Thoracic aorta (tissue), 2 donors: ENCODE measurements around the gene SHANK2. TPM values are rescaled to one million over a fixed set of nuclear protein-coding genes. Genes with fewer than 3 reads are reported as not detected.

ENCODE experiments used
- ATAC-seq: fragments of 150-250 bp; one replicate; pipeline ENCODE4 v1.8.0; 2017; ENCODE audit warnings: low read depth; ENCODE audit not compliant: insufficient number of reproducible peaks, low FRiP score
- DNase-seq: peaks from one replicate; pipeline ENCODE4 v3.0.0-alpha.2; 2020; ENCODE audit warnings: low spot score
- H3K27ac ChIP-seq, 2 donors: fragments of 200-600 bp; sonication (generic); 1 replicate in 1 of 2; 2 replicates in 1 of 2; pipeline ENCODE4 v1.5.1; 2016; ENCODE audit warnings: mild to moderate bottlenecking in 2 of 2, moderate library complexity in 2 of 2
- H3K27me3 ChIP-seq: fragments of 200-600 bp; sonication (generic); replicated peaks from 2 replicates; pipeline ENCODE4 v1.6.0; 2016; ENCODE audit warnings: mild to moderate bottlenecking; ENCODE audit not compliant: insufficient read depth
- H3K36me3 ChIP-seq: fragments of 200-600 bp; sonication (generic); one replicate; pipeline ENCODE4 v1.5.1; 2016
- H3K4me1 ChIP-seq, 2 donors: fragments of 200-600 bp; sonication (generic); 1 replicate in 1 of 2; 2 replicates in 1 of 2; pipeline versions ENCODE4 v1.5.1 to v1.6.0; 2016; ENCODE audit warnings: low read depth in 2 of 2, mild to moderate bottlenecking in 1 of 2; ENCODE audit not compliant: control insufficient read depth in 1 of 2
- H3K4me3 ChIP-seq: fragments of 200-600 bp; sonication (generic); 2 replicates; pipeline ENCODE4 v1.5.1; 2016; ENCODE audit warnings: mild to moderate bottlenecking
- H3K9me3 ChIP-seq: fragments of 200-600 bp; sonication (generic); 2 replicates; pipeline ENCODE4 v1.5.1; 2016
- CTCF ChIP-seq: fragments of 200-600 bp; sonication (generic); IDR thresholded peaks from one replicate; pipeline ENCODE4 v1.5.1; 2019; ENCODE audit warnings: antibody characterized with exemption
- total RNA-seq, 2 donors: library from RNA; depleted of rRNA; stranded (reverse); fragments of >200 nt; gene quantifications; one replicate each; pipeline versions ENCODE4 v1.1.0 to v1.2.3, GENCODE V29; 2016

SHANK2 gene
- total RNA-seq, 2 donors from 2014 or later, result 0.99 TPM; not detected in 1

- Histone ChIP-seq H3K9me3 (no peaks in the 10 kb centered on the region), H3K27me3 (no peaks in the 10 kb centered on the region), H3K27ac (no peak overlapping the region), H3K4me1 (peaks cover 0 to 12% of the 10 kb centered on the region in 2 donors), H3K36me3 (no peaks in the 10 kb centered on the region), H3K4me3 (no peak overlapping the region)
- DNase-seq, result no peak
- no peak for TF ChIP-seq CTCF
- ATAC-seq, result no peak
Observed at GRCh38 chr11:71285111-71285510, 32.7 kb upstream of the SHANK2 start.

GRCh38 chr11:71284525-71285092 is 32.2 kb upstream of the SHANK2 start:
- H3K36me3 ChIP-seq, result no peaks in the 10 kb centered on the region
- no peak overlapping the region for H3K4me3 ChIP-seq
- DNase-seq (no peak), ATAC-seq (no peak)
- no peak for TF ChIP-seq CTCF
- no peak overlapping the region for H3K27ac ChIP-seq
- no peaks in the 10 kb centered on the region for H3K27me3 ChIP-seq
- no peaks in the 10 kb centered on the region for H3K9me3 ChIP-seq
- H3K4me1 ChIP-seq, result peaks cover 0 to 12% of the 10 kb centered on the region in 2 donors

GRCh38 chr11:71283971-71284441 is 31.6 kb upstream of the SHANK2 start:
- no peaks in the 10 kb centered on the region for H3K27me3 ChIP-seq

GRCh38 chr11:71282581-71283351 is 30.4 kb upstream of the SHANK2 start:
- DNase-seq (no peak), ATAC-seq (no peak)
- Histone ChIP-seq H3K36me3 (no peaks in the 10 kb centered on the region), H3K4me1 (peaks cover 0 to 12% of the 10 kb centered on the region in 2 donors), H3K4me3 (no peak overlapping the region), H3K27ac (no peak overlapping the region), H3K9me3 (no peaks in the 10 kb centered on the region), H3K27me3 (no peaks in the 10 kb centered on the region)
- no peak for TF ChIP-seq CTCF

More at GRCh38 chr11:71283971-71284441, 31.6 kb upstream of the SHANK2 start:
- DNase-seq (no peak), ATAC-seq (no peak)
- Histone ChIP-seq H3K9me3 (no peaks in the 10 kb centered on the region), H3K36me3 (no peaks in the 10 kb centered on the region), H3K4me3 (no peak overlapping the region), H3K27ac (no peak overlapping the region), H3K4me1 (peaks cover 0 to 12% of the 10 kb centered on the region in 2 donors)
- no peak for TF ChIP-seq CTCF

GRCh38 chr11:71281831-71282230 is 29.5 kb upstream of the SHANK2 start:
- Histone ChIP-seq H3K27ac (no peak overlapping the region), H3K9me3 (no peaks in the 10 kb centered on the region), H3K4me1 (peaks cover 0 to 4% of the 10 kb centered on the region in 2 donors), H3K27me3 (no peaks in the 10 kb centered on the region), H3K36me3 (no peaks in the 10 kb centered on the region), H3K4me3 (no peak overlapping the region)
- ATAC-seq, result no peak
- TF ChIP-seq CTCF, result no peak
- no peak for DNase-seq
